Measurements from ENCODE around the gene THNSL1.

The THNSL1 gene

DNA sequence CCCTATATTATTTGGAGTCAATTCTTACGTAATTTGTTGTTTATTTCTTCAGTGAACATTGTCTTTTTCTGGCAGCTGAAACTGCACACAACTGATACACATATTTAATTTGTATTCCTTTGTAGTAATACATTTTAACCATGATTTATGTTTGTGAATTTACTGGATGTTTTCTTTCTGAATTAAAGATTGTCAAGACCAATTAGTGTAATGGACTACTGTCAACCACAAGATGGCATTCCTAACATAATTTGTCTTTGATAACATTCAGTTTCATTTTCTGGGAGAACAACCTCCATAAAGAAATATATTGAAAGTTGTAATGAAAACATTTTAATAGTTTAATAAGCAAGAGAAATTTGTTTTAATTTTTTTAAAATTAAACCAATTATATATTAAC is 10.1 kb downstream of the THNSL1 start:
- no peak overlapping the region for H3K4me3 ChIP-seq (ENCODE audit: low read depth, low read length)
- no peak for DNase-seq (ENCODE audit: low read depth)
- TF ChIP-seq, protein P1, sequence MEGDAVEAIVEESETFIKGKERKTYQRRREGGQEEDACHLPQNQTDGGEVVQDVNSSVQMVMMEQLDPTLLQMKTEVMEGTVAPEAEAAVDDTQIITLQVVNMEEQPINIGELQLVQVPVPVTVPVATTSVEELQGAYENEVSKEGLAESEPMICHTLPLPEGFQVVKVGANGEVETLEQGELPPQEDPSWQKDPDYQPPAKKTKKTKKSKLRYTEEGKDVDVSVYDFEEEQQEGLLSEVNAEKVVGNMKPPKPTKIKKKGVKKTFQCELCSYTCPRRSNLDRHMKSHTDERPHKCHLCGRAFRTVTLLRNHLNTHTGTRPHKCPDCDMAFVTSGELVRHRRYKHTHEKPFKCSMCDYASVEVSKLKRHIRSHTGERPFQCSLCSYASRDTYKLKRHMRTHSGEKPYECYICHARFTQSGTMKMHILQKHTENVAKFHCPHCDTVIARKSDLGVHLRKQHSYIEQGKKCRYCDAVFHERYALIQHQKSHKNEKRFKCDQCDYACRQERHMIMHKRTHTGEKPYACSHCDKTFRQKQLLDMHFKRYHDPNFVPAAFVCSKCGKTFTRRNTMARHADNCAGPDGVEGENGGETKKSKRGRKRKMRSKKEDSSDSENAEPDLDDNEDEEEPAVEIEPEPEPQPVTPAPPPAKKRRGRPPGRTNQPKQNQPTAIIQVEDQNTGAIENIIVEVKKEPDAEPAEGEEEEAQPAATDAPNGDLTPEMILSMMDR (IDR thresholded peaks at IDR 0.05; ENCODE audit: low read depth, low read length) = no peak
- TF ChIP-seq POLR2A (IDR thresholded peaks at IDR 0.05; ENCODE audit: extremely low read depth, insufficient read length) (no peak), MYC (IDR thresholded peaks at IDR 0.05; ENCODE audit: low read depth, low read length) (no peak)
- TF ChIP-seq, protein P2, sequence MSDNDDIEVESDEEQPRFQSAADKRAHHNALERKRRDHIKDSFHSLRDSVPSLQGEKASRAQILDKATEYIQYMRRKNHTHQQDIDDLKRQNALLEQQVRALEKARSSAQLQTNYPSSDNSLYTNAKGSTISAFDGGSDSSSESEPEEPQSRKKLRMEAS (IDR thresholded peaks at IDR 0.05; ENCODE audit: low read depth, low read length) = no peak

DNA sequence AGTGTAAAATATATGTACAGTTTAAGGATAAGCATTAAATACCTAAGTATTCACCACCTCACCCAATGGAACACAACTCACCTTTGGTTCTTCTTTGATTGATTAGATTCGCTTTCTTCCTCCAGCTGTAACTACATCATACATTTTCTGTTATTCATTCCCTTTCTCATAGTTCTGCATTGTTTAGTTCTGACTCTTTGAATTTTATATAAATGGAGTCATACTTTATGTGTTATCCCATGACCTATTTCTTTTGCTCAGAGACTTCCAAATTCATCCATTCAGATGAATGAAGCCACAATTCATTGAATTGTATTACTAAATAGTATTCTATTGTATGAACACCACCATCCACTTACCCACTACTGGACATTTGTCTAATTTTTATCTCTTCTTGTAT is 12.3 kb downstream of the THNSL1 start:
- H3K4me3 ChIP-seq (ENCODE audit: low read depth, low read length) = no peak overlapping the region
- DNase-seq (ENCODE audit: low read depth) = no peak
- TF ChIP-seq MYC (IDR thresholded peaks at IDR 0.05; ENCODE audit: low read depth, low read length) (no peak), POLR2A (IDR thresholded peaks at IDR 0.05; ENCODE audit: extremely low read depth, insufficient read length) (no peak)
- TF ChIP-seq, protein P2 (IDR thresholded peaks at IDR 0.05; ENCODE audit: low read depth, low read length) = no peak
- TF ChIP-seq, protein P1 (IDR thresholded peaks at IDR 0.05; ENCODE audit: low read depth, low read length) = no peak

DNA sequence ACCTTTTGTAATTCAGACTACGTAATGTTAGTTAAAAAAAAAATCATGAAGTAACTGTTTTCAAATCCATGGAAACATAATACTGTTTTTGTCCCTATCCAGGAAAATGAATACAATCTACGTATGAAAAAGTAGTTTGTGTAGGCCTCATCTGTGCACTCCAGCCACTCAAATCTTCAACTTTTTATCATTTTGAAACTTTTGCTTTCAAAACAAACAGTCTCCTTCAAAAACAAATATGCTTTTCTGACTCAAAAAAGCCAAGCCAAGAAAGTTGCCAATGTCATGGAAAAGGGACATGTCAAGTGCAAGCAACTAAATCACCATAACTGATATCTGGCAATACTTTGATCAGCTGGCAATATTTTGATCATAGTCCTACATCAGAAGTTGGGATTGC is 13.1 kb downstream of the THNSL1 start:
- no peak overlapping the region for H3K4me3 ChIP-seq (ENCODE audit: low read depth, low read length)
- no peak for DNase-seq (ENCODE audit: low read depth)
- TF ChIP-seq, protein P1 (IDR thresholded peaks at IDR 0.05; ENCODE audit: low read depth, low read length) = no peak
- TF ChIP-seq, protein P2 (IDR thresholded peaks at IDR 0.05; ENCODE audit: low read depth, low read length) = no peak
- TF ChIP-seq MYC (IDR thresholded peaks at IDR 0.05; ENCODE audit: low read depth, low read length) (no peak), POLR2A (IDR thresholded peaks at IDR 0.05; ENCODE audit: extremely low read depth, insufficient read length) (no peak)

DNA sequence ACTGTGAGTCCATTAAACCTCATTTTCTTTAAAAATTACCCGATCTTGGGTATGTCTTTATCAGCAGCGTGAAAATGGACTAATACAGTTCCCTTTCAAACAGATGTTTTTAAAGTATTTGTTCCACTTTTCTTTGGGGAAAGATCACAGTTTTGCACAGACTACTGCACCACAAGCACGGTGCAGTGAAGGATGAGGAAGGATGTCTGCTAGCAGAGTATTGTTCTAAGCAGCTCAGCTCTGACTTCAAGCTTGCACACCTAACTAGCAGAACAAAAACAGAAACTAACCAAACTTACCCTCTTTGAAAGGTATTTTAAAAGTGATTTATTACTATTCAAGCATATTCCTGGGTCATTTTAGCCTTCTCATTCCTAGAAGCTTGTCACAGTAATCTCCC is 20.0 kb downstream of the THNSL1 start:
- DNase-seq (ENCODE audit: low read depth) = no peak
- TF ChIP-seq, protein P1 (IDR thresholded peaks at IDR 0.05; ENCODE audit: low read depth, low read length) = no peak
- TF ChIP-seq MYC (IDR thresholded peaks at IDR 0.05; ENCODE audit: low read depth, low read length) = no peak
- TF ChIP-seq, protein P2 (IDR thresholded peaks at IDR 0.05; ENCODE audit: low read depth, low read length) = no peak
- no peak for TF ChIP-seq POLR2A (IDR thresholded peaks at IDR 0.05; ENCODE audit: extremely low read depth, insufficient read length)
- no peak overlapping the region for H3K4me3 ChIP-seq (ENCODE audit: low read depth, low read length)

DNA sequence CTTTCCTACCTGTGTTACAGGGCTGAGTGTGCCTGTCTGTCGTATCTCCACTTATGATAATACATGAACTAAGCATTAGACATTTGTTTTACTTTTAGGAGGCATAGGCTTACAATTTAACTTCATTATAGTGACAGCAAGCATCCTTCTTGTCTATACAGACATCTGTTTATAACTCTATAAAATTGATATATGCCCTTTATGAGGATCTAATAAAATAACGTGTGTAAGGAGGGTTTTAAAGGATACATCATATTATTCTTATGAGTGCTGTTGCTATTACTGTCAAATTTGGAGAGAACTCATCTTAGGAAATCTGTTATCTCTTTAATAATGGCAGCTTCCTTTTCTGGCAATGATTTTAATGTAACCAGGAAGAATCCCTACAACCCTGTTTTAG is 21.9 kb downstream of the THNSL1 start:
- DNase-seq (ENCODE audit: low read depth) = no peak
- TF ChIP-seq, protein P1 (IDR thresholded peaks at IDR 0.05; ENCODE audit: low read depth, low read length) = no peak
- TF ChIP-seq, protein P2 (IDR thresholded peaks at IDR 0.05; ENCODE audit: low read depth, low read length) = no peak
- TF ChIP-seq MYC (IDR thresholded peaks at IDR 0.05; ENCODE audit: low read depth, low read length) (no peak), POLR2A (IDR thresholded peaks at IDR 0.05; ENCODE audit: extremely low read depth, insufficient read length) (no peak)
- H3K4me3 ChIP-seq (ENCODE audit: low read depth, low read length) = no peak overlapping the region

DNA sequence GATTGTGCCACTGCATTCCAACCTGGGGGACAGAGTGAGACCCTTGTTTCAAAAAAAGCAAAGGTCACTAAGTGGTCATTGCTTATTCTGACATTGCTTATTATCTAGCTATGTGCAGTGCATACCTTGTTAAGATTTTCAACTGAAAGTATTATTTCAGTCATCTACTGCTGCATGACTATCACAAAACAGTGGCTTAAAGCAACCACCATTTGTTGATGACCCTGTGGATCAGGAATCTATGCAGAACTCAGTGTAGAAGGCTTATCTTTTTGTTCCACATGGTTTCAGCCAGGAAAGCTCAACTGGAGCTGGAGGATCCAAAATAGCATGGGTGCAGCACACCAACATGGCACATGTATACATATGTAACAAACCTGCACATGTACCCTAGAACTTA is 23.1 kb downstream of the THNSL1 start:
- H3K4me3 ChIP-seq (ENCODE audit: low read depth, low read length) = no peak overlapping the region
- TF ChIP-seq, protein P2 (IDR thresholded peaks at IDR 0.05; ENCODE audit: low read depth, low read length) = no peak
- TF ChIP-seq POLR2A (IDR thresholded peaks at IDR 0.05; ENCODE audit: extremely low read depth, insufficient read length) (no peak), MYC (IDR thresholded peaks at IDR 0.05; ENCODE audit: low read depth, low read length) (no peak)
- TF ChIP-seq, protein P1 (IDR thresholded peaks at IDR 0.05; ENCODE audit: low read depth, low read length) = no peak
- no peak for DNase-seq (ENCODE audit: low read depth)
